GM12864 (cell line): ENCODE results near the gene PAIP2.
"Not testable (repeated sequence)": the region's sequence is repeated elsewhere in the genome, so short reads cannot be mapped to it uniquely, and the experiment has no call there.

ENCODE experiments used
- DNase-seq: peaks from one replicate; pipeline ENCODE4 v3.0.0-alpha.2; 2011; ENCODE audit warnings: low read depth
- H3K4me3 ChIP-seq: 2 replicates; pipeline ENCODE4 v1.5.1; 2011; ENCODE audit warnings: mild to moderate bottlenecking, low read depth, low read length, control low read depth
- CTCF ChIP-seq: IDR thresholded peaks from 2 replicates; pipeline ENCODE4 v1.5.1; 2011; ENCODE audit warnings: low read depth, mild to moderate bottlenecking, moderate library complexity, low read length, control low read depth, inconsistent platforms; ENCODE audit errors: missing control alignments

The PAIP2 gene

GRCh38 chr5:139354186-139354585 is 12.5 kb downstream of the PAIP2 start:
- no peak overlapping the region for H3K4me3 ChIP-seq

GRCh38 chr5:139355900-139356299 is 14.2 kb downstream of the PAIP2 start:
- H3K4me3 ChIP-seq, DNase-seq: not testable (repeated sequence)

More at GRCh38 chr5:139354186-139354585, 12.5 kb downstream of the PAIP2 start:
- no peak for DNase-seq
- no peak for TF ChIP-seq CTCF

GRCh38 chr5:139358064-139358463 is 16.4 kb downstream of the PAIP2 start:
- H3K4me3 ChIP-seq: no peak overlapping the region
- no peak for TF ChIP-seq CTCF
- DNase-seq: no peak

GRCh38 chr5:139360384-139360783 is 18.7 kb downstream of the PAIP2 start:
- TF ChIP-seq CTCF: no peak
- no peak overlapping the region for H3K4me3 ChIP-seq
- DNase-seq: no peak

- no peak for DNase-seq
- no peak for TF ChIP-seq CTCF
- no peak overlapping the region for H3K4me3 ChIP-seq
Measured at GRCh38 chr5:139361835-139362429, 20.3 kb downstream of the PAIP2 start.

GRCh38 chr5:139363937-139364336 is 22.3 kb downstream of the PAIP2 start:
- DNase-seq: no peak
- H3K4me3 ChIP-seq: no peak overlapping the region
- TF ChIP-seq CTCF: no peak

- no peak for TF ChIP-seq CTCF
- no peak for DNase-seq
- H3K4me3 ChIP-seq: no peak overlapping the region
Measured at GRCh38 chr5:139364466-139364865, 22.8 kb downstream of the PAIP2 start.
